Measurements from ENCODE around the gene RCOR2. TPM values are rescaled to one million over a fixed set of nuclear protein-coding genes. Genes with fewer than 3 reads are reported as not detected.

Gene RCOR2
- total RNA-seq, 1 experiment from 2014 or later, result 77.4 TPM

DNA sequence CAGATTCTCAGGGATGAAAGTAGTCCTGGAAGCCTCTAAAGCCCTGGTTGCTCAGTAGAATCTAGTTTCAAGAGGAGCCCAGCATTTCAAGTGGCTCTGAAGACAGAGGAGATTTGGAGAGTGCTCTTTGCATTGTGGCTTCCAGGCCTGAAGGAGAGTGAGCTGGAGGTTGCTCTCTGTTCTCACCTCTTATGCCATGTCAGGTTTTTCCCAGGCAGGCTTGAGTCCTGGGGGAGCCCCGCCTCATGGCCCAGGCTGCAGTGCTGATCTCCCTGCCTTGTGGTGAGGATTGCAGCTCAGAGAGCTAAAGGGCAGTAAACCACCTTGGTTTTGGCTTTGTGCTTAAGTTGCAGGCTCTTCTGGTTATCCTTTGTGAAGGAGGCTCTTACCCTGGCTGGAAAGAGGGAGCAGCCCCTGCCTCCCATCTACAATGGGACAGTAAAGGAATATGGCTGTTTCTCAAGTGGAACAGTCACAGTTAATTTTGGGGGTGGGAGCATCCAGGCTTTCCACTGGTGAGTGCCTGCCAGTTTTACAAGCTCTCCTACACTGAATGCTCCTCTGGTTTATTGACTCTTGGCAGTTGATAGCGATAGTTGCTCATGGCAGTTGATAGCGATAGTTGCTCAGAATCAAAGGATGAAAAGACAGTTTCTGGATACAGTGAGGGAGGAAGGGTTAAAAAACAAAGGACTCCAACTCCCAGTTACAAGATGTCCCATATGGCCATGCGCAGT lies 32.6 kb downstream of the RCOR2 start (continued):
- TF ChIP-seq, protein P1, sequence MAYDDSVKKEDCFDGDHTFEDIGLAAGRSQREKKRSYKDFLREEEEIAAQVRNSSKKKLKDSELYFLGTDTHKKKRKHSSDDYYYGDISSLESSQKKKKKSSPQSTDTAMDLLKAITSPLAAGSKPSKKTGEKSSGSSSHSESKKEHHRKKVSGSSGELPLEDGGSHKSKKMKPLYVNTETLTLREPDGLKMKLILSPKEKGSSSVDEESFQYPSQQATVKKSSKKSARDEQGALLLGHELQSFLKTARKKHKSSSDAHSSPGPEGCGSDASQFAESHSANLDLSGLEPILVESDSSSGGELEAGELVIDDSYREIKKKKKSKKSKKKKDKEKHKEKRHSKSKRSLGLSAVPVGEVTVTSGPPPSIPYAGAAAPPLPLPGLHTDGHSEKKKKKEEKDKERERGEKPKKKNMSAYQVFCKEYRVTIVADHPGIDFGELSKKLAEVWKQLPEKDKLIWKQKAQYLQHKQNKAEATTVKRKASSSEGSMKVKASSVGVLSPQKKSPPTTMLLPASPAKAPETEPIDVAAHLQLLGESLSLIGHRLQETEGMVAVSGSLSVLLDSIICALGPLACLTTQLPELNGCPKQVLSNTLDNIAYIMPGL (CRISPR knock-in tag; IDR thresholded peaks at IDR 0.05), result no peak
- TF ChIP-seq EMX1 (CRISPR knock-in tag; IDR thresholded peaks at IDR 0.05), result no peak
- TF ChIP-seq ZNF263 (CRISPR knock-in tag; IDR thresholded peaks at IDR 0.05; ENCODE audit: low read depth), result no peak

DNA sequence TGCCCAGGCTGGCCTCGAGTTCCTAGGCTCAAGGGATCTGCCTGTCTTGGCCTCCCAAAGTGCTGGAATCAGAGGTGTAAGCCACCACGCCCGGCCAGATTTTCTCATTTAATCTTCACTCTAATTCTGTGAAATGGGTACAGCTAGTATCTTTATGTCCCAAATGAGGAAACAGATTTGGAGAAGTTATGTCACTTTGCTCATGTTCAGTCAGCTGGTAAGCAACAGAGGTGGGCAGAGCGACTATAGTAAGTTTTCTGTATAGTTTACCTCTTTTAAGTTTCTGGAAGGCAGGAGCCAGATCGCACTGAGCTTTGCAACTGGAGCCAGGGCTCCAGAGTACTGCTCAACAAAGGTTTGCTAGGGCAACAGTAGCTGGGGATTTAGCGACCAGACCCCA lies 33.2 kb downstream of the RCOR2 start:
- DNase-seq (ENCODE audit: low spot score) (no peak), ATAC-seq (no peak)
- no peaks in the 10 kb centered on the region; the same call in 1 of the 2 replicates for H3K36me3 Mint-ChIP-seq
- H3K4me3 Mint-ChIP-seq, result no peak overlapping the region
- peak overlapping the region; percentile 72 for H3K27ac Mint-ChIP-seq
- H3K9me3 Mint-ChIP-seq, result no peaks in the 10 kb centered on the region
- ChIA-PET POLR2A (interaction anchor here (0.9 to 1.0 kb wide), 2 partner anchors 23 to 26 kb away, joined by 3 read pairs; no protein-coding TSS in a partner anchor), CTCF (interaction anchor here (0.9 to 2.8 kb wide), 6 partner anchors 22 to 116 kb away, joined by 3 to 14 read pairs (median 4); no protein-coding TSS in a partner anchor)
- peaks cover 71% of the 10 kb centered on the region for H3K4me1 Mint-ChIP-seq
- no peak for TF ChIP-seq ZNF396 (CRISPR knock-in tag; IDR thresholded peaks at IDR 0.05; ENCODE audit: borderline replicate concordance)
- H3K27me3 Mint-ChIP-seq (ENCODE audit: low read depth), result no peaks in the 10 kb centered on the region

DNA sequence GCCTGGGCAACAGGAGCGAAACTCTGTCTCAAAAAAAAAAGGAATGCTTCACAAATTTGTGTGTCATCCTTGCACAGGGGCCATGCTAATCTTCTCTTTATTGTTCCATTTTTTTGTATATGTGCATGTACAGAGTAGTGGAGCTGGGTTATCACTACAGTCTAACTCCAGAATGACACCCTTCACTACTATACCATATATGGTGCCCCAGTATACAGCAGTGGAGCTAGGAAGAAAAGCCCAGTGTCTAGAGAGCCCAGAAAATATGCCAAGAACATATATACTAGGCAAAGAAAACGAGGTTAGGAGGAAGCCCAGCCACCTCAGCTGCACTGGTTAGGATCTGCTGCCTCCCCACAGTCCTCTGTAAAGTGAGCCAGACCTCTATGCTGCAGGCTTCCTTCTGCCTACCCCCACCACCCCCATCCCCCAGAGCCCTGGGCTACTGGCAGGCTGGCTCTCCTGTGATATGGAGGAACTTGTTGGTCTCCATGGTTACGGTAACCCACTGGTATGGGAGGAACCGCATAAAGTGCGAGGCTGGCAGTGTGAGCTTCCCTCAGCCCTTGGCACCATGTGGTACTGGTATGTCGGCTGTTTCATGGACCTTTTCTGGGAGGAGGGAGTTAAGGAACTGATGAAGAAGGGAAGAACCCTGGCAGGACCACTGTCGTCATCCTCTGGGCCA lies 34.3 kb downstream of the RCOR2 start:
- POLR2A ChIA-PET, result interaction anchor here (0.5 to 0.9 kb wide), 3 partner anchors 16 to 96 kb away, joined by 3 to 5 read pairs (median 3); no protein-coding TSS in a partner anchor
- no peak for TF ChIP-seq ESRRA (CRISPR knock-in tag; IDR thresholded peaks at IDR 0.05; ENCODE audit: borderline replicate concordance)
- TF ChIP-seq, protein P2, sequence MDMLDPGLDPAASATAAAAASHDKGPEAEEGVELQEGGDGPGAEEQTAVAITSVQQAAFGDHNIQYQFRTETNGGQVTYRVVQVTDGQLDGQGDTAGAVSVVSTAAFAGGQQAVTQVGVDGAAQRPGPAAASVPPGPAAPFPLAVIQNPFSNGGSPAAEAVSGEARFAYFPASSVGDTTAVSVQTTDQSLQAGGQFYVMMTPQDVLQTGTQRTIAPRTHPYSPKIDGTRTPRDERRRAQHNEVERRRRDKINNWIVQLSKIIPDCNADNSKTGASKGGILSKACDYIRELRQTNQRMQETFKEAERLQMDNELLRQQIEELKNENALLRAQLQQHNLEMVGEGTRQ (CRISPR knock-in tag; IDR thresholded peaks at IDR 0.05), result peak; percentile 21; the same call in 1 of the 2 replicates
- TF ChIP-seq PRRX2 (CRISPR knock-in tag; IDR thresholded peaks at IDR 0.05), result no peak
- no peaks in the 10 kb centered on the region; the same call in 1 of the 2 replicates for H3K27me3 Mint-ChIP-seq (ENCODE audit: low read depth)
- CTCF ChIA-PET, result interaction anchor here (0.7 to 2.8 kb wide), 14 partner anchors 10 to 70 kb away, joined by 3 to 14 read pairs (median 4); partner anchors contain the start of gene MARK2
- ATAC-seq (peak; percentile 88), DNase-seq (ENCODE audit: low spot score) (peak; percentile 68)
- H3K36me3 Mint-ChIP-seq, result peaks cover 5% of the 10 kb centered on the region; the same call in 1 of the 2 replicates
- no peak overlapping the region for H3K4me3 Mint-ChIP-seq
- H3K9me3 Mint-ChIP-seq, result no peaks in the 10 kb centered on the region
- peak overlapping the region; percentile 84; the same call in 1 of the 2 replicates for H3K27ac Mint-ChIP-seq
- peaks cover 69% of the 10 kb centered on the region for H3K4me1 Mint-ChIP-seq

DNA sequence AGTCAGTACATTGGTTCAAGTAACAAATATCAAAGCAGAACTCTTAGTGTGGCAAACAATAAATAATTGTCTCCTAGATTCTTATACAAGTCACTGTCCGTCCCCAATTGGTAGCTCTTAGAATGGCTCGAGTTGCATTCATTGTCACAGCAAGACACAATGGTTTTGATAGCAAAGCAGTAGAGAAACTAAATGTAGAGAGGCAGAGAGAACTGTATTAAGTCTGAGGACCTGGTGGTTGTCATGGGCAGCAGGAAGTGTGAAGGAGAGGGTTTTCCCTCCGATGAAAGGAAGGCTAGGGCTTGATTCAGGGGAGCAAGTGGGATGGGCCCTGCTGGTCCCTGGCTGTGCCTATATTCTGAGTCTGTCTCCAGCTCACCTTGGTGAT lies 36.6 kb downstream of the RCOR2 start:
- Mint-ChIP-seq H3K27me3 (ENCODE audit: low read depth) (no peaks in the 10 kb centered on the region; the same call in 1 of the 2 replicates), H3K27ac (peak overlapping the region; percentile 46), H3K9me3 (no peaks in the 10 kb centered on the region), H3K4me1 (peaks cover 61% of the 10 kb centered on the region), H3K36me3 (peaks cover 5% of the 10 kb centered on the region; the same call in 1 of the 2 replicates), H3K4me3 (no peak overlapping the region)
- DNase-seq (ENCODE audit: low spot score) (no peak), ATAC-seq (peak; percentile 4)
- CTCF ChIA-PET, result interaction anchor here (0.6 to 1.8 kb wide), 5 partner anchors 26 to 474 kb away, joined by 3 to 5 read pairs (median 4); partner anchors contain the start of gene MARK2
- POLR2A ChIA-PET, result no interaction called here
- TF ChIP-seq, protein P3, sequence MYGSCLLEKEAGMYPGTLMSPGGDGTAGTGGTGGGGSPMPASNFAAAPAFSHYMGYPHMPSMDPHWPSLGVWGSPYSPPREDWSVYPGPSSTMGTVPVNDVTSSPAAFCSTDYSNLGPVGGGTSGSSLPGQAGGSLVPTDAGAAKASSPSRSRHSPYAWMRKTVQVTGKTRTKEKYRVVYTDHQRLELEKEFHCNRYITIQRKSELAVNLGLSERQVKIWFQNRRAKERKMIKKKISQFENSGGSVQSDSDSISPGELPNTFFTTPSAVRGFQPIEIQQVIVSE (CRISPR knock-in tag; IDR thresholded peaks at IDR 0.05; ENCODE audit: borderline replicate concordance), result no peak
- TF ChIP-seq TCF7 (CRISPR knock-in tag; IDR thresholded peaks at IDR 0.05; ENCODE audit: low read depth), result no peak
- TF ChIP-seq JAZF1 (CRISPR knock-in tag; IDR thresholded peaks at IDR 0.05), result no peak
- TF ChIP-seq, protein P4, sequence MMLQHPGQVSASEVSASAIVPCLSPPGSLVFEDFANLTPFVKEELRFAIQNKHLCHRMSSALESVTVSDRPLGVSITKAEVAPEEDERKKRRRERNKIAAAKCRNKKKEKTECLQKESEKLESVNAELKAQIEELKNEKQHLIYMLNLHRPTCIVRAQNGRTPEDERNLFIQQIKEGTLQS (CRISPR knock-in tag; conservative IDR thresholded peaks at IDR 0.05), result no peak
- no peak for TF ChIP-seq RORB (CRISPR knock-in tag; IDR thresholded peaks at IDR 0.05)
